Non-pigmented ciliary epithelial cell (primary cell): Measurements from ENCODE around the gene LRP2BP.
"Not testable (repeated sequence)": the region's sequence is repeated elsewhere in the genome, so short reads cannot be mapped to it uniquely, and the experiment has no call there.

Source experiments
- DNase-seq: peaks from one replicate; pipeline ENCODE4 v3.0.0-alpha.2; 2010; ENCODE audit warnings: low read depth

Gene LRP2BP

DNA sequence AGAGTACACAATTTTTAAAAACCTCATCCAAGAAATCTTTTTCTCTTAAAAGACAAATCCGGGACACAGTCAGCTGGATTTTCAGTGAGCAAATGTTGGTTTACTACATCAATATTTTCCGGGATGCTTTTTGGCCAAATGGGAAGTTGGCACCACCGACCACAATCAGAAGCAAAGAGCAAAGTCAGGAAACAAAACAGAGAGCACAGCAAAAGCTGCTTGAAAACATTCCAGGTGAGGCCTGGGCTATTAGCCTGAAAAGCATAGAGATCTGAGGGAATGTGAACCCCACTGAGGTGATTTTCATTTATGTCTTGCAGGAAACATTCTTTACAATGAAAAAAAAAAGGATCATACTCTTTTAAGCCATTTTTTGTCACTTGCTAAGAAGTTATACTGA is 33.9 kb downstream of the LRP2BP start:
- no peak for DNase-seq

DNA sequence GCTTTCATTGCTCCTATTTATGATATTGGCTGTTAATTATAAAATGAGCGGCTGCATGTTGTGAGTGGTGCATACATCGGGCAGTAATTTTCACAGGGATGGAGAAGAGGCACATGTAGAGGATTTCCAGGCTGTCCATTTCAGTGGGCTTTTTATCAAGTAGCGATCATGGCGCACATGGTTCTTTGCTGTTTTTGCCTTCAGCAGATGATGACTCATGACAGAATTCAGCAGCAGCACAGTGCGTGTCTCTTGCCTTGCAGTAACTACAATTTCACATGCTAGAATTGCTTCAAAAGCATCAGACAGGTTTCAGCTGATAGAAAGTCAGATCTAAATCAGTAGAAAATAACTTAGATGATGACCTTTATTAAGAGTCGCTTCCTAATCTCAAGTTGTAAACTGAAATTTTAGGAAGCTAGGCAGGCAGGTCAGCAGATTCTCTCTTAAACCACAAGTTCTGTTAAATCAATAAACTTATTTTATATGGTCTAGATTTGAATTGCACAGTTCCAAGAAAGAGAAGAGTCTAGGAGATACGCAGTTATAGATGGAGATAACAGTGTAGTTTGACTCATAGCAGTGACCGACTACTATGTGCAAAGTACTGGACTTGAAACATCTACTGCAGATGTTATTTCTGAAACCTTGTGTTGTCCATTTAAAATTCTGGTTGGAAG is 35.8 kb downstream of the LRP2BP start:
- peak; percentile 71 for DNase-seq

DNA sequence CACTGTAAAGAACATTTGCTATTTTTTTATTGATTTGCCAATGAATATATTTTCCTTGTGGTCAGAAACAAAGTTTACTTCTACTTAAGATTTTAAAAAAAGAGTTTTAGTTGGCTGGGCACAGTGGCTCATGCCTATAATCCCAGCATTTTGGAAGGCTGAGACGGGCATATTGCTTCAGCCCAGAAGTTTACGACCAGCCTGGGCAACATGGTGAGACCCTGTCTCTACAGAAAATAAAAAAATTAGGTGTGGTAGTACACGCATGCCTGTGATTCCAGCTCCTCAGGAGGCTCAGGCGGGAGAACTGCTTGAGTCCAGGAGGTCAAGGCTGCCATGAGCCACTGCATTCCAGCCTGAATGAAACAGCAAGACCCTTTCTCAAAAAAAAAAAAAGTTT is 36.8 kb downstream of the LRP2BP start:
- DNase-seq: peak; percentile 68

DNA sequence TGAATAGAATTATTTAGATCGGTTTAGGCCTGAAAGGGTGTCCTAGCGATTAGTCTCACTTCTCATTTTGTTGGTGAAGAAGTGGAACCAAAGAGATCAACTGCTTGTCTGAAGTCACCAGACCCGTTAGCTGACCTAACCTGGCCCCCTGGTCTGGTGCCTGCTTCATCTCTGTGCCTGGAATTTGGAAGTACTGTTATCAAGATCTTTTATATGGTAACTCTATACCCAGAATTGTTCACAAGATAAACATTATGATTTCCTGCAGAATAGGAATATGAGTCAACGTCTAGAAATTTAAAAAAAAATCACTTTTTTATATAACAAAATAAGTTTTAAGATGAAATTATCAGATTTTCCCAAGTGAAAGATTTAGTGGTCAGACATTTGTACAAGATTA is 37.2 kb downstream of the LRP2BP start:
- peak; percentile 70 for DNase-seq

DNA sequence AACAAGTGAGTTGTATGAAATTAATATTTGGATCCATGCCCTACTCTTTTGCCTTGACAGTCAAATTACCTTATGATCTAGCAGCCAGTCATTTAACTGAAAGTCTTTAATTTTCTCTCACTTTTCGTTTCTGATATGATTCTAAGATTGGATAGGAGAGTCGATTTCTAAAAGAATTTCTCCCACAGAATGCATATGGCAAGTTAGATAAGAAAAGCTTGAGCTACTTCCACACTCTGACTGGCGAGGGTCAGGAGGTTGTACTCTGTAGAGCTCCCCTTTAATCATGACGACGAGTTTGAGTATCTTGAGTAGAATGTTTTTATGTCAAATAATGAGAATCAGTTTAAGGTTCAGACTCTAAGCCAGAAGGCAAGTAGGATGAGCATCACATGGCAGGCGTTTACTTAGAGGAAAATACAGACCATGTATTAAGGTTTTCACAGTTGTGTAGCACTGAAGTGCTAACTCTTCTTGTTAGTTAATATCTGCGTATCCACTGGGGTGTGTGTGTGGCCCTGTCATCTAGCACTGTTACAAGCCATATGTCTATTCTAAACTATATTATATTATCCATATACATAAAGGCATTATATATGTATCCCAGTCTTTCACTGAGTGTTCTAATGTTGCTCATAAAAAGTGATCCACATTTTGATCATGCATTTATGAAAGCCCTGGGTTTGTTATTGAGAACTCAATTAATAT is 37.8 kb downstream of the LRP2BP start:
- DNase-seq: no peak

DNA sequence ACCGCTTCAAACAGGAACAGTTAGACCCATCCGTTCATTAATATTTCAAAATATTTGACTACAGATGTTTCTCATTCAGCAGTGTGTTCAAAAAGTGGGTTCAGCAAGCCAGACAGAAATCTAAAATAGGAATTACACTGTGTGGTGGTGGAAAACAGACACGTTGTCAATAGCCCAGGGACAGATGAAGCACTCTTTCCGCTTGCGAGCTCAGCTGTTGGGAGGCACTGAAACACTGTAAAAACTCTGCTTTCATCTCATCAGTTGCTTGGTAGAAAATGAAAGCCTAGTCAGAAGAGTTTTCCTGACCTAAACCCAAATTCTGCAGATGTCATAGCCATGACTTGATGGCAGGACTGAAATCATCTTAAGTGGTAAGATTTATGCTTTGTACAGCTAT is 38.5 kb downstream of the LRP2BP start:
- no peak for DNase-seq

DNA sequence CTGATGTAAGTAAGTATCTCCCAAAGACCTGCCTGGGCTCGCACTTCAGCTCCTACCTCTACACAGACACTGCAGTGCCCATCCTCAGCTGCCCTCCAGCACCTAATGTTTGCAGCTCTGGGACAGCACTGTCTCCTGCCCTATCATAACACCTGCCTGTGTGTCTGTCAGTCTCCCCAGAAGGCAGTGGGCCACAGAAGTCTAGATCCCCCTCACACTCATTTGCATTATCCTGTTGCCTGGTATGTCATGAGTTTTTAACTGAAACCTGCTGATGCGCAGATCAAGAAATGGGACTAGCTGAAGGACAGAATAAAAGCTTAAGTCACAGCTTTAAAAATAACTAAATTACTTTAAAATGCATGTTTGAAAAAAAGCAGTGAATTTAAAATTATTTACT is 43.0 kb downstream of the LRP2BP start:
- no peak for DNase-seq

- DNase-seq: no peak
Observed at GRCh38 chr4:185352202-185352601, 43.5 kb downstream of the LRP2BP start.

DNA sequence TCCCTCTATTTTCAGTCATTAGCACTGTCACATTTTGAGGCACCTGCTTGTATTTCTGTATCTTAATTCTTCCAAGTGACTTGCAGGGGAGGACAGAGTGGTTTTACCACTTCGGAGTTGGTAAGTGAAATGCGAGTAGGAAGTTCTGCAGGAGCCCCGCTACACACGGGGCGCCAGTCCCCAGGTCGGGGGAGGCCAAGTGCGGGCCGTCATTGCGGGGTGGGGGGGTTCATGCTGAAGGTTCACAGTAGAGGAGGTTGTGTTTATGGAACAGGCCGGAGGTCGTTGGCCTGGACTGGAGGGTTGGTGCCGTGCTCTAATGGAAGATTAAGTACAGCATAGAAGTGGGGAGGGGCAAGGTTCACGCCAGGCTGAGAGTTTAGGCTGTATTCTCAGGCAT is 44.0 kb downstream of the LRP2BP start:
- no peak for DNase-seq

GRCh38 chr4:185346975-185347601 is 48.6 kb downstream of the LRP2BP start:
- no peak for DNase-seq

GRCh38 chr4:185344743-185345538 is 50.8 kb downstream of the LRP2BP start:
- DNase-seq: no peak

DNA sequence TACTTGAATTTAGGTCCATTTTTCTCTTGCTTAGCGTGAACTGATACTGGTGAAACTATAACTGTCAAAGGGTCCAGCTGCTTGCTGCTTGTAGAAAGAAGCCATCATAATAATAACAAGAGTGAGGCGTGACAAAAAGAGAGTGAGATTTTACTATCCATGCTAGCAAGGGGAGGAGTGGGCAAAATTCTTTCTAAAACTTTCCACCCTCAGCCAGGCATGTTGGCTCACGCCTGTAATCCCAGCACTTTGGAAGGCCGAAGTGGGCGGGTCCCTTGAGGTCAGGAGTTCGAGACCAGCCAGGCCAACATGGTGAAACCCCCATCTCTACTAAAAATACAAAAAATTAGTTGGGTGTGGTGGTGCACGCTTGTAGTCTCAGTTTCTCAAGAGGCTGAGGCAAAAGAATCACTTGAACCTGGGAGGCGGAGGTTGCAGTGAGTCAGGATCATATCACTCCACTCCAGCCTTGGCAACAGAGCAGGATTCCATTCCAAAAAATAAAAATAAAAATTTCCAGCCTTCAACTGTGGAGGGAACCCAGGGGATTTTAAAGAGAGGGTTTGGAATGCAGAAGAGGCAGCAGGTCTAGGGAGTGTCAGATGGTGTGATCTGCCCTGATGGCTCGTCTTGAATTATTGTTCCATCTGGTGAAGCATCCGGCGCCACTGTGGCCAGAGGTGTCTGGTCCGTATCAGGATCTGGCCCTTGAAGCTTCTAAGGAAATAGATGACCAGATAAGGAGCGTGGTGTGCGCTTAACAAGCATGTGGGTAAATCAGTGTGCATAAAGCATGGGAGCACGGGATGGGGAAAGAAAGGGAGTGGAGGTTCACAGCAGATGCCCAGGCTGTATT is 51.8 kb downstream of the LRP2BP start:
- no peak for DNase-seq

- DNase-seq: no peak
Observed at GRCh38 chr4:185341841-185342240, 53.9 kb downstream of the LRP2BP start.

- DNase-seq: no peak
Observed at GRCh38 chr4:185341377-185341776, 54.3 kb downstream of the LRP2BP start.

GRCh38 chr4:185339941-185340340 is 55.8 kb downstream of the LRP2BP start:
- DNase-seq: no peak

GRCh38 chr4:185335579-185335978 is 60.1 kb downstream of the LRP2BP start:
- DNase-seq: no peak

DNA sequence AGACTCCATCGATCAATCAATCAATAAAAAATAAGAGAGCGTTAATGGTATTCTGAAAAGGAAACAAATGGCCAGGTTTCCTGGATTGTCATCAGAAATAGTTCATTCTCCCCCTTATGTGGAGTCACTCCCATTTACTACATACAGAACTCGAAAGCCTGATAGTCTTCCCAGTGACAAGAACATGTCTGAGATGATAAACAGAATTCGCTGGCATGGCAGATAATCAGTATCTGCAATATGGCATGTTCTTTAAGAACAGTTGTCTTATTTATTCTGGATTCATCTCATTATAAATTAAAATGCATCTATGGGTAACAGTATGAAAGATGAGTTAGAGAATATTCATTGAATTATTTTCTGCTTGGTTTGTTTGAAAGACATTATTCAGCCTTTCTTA is 61.4 kb downstream of the LRP2BP start:
- no peak for DNase-seq

- DNase-seq: no peak
Observed at GRCh38 chr4:185332575-185333464, 62.9 kb downstream of the LRP2BP start.

GRCh38 chr4:185329879-185330510 is 65.7 kb downstream of the LRP2BP start:
- not testable (repeated sequence) for DNase-seq

- DNase-seq: no peak
Observed at GRCh38 chr4:185328586-185328985, 67.1 kb downstream of the LRP2BP start.
